Measurements from ENCODE around the gene ST8SIA1.

ST8SIA1 gene

DNA sequence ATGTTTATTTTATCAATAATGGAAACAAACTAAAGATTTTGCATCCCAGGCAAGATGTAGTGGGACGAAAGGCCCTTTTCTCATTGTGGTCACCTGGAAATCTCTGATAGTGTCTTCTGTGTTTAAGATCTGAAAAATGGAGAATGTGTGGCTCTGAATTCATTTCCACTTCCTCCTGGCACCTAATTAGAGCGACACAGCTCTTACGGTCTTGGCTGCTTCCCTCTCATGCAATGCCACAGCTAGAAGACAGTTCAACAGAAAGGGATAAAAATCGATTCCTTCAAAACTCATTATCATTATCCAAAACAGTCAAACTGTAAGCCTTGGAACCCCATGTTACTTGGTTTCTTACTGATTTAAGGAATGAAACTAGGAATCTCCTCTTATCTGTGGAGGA, 9.3 kb downstream of the ST8SIA1 start:
- no peak for DNase-seq

DNA sequence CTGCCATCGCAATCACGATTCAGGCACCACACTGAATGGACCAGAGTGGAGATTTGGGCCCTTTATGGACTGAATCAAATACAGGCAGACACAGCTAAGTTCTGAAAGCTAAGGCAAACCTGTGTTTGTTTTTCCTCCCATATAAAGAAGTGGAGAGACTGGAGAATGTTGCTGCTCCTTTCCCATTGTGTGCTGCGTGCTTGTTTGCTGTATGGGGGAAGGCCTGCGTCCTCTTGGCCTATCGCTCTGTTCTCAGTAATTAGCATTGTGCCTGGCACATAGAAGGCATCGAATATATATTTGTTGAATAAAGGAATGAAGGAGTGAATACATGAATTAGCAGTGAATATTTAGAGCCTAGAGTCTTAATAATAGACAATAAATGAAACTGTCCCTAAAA, 12.4 kb downstream of the ST8SIA1 start:
- DNase-seq, result no peak

DNA sequence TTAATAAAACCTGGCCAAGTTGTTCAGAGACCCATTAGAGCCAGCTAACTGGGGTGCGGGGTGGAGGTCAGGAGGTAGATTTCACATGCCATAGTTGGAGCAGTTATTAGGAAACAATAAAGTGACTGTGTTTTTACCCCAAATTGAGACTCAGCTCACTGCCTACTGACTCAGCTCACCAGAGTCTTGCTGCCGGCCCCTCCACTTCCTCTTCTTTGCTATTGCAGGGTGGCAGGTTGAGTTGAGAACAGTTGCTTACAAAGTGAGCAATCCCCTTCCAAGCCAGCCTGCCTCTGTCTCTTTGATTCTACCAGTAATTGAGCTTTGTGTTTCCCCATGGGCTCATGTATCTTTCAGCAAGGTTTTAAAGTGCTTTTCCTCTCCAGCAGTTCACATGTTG, 12.9 kb downstream of the ST8SIA1 start:
- no peak for DNase-seq

DNA sequence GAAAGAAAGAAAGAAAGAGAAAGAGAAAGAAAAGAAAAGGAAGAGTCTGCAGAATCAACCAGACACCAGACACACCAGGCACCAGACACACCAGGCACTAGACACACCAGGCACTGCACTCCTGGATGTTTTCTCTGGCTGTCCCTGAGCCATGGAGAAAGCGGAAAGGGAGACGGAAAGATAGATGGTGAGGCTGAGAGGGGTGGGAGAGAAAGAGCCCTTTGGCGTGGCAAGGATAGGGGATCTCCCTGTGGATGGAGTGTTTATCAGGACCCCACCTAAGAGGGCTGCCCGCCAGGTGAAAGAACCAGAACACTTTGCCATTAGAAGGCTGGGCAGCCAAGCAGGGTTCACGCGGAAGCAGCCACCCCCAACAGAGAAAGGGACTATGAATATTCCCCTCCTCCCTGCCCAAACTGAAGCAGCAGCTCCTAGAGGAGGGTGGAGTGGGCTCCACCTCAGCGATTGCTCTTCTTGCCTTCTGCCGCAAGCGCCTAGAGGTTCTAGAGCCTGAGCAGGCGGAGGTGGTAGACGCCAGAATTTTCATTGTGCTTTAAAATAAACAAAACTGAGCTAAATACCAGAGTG, 13.4 kb downstream of the ST8SIA1 start:
- no peak for DNase-seq

DNA sequence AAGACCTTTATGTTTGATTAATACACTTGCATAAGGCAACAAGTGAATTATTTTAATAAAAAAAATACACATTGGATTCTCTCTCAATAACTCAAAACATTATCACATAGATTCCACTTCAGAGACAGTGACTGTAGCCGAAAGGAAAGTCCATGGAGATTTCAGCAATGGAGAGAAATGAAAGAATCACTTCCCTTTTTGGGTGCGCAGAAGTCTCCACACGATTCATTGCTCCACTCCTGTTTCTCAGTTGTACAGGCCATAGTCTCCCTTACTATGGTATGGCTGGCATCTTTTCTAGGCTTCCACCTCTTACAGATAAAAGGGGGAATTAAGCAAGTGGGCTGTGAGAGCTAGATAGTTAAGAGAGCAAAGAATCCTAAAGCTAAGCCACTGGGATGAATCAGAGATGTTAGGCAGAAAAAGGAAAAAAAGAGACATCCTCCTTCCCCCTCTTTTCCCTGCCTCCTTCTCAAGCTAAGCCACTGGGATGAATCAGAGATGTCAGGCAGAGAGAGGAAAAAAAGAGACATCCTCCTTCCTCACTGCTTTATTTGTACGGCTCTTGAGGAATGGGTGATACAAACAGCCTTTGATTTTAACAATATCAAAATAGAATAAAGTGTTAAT, 16.3 kb downstream of the ST8SIA1 start:
- no peak for DNase-seq

DNA sequence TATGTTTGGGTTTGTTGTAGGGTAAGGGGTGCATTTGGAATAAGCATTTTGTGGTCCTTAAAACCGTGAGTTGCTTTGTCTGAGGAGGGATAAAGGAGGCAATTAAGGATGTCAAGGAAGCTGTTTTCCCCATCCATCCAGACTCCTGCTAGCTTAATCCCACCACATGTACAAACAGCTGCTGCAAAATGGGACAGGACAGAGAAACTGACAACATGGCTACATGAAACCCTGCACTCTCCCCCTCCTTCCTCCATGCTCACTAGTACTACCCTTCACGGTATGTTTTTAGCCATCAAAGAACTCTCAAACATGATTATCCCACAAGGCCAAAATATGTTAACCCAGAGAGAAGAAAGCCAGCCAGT, 20.6 kb downstream of the ST8SIA1 start:
- no peak for DNase-seq

DNA sequence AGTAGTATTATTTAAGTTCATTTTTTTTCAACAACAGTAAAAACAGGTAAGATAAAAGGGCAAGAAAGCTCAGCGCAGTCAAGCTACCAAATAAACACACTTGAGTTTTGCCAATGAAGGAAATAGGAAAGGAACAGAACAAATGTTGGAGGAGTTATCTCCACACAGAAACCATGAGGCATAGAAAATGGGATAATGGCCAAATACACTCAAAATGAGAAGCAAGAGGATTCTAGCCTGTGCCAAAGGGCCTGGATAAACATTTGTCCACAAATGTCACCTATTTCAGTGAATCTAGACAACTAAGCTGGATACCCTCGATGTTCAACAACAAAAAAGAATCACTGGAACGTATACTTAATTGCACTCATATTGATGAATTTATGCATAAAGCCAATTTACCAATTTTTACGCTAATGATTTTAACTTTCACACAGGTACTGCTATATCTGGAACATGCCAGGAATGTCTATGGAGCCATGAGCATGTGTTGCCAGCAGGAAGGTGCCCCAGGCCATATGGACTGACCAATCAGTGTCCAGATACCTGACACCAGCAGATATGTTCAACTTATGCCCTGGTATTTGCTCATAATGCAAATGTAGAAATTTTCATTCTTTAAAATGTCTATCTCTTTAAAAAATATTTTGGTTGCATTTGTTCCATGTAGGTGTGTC, 21.1 kb downstream of the ST8SIA1 start:
- no peak for DNase-seq

DNA sequence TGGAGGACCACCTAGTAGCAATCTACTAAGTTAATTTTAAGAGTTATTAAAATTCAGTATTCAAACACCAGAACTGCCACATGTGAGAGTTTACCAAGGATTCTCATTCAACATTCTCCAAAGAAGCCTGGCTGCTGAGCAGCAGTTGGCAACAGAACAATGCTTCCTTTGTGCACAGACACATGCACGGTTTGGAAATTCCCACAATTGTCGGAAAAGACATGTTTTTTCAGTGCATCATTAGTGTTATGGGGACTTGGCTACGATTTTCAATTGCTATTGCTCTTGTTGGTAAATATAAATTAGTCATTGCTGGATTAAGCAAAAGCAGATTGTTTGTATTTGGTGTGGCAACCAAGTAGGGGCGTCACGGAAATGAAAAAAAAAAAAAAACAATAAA, 22.2 kb downstream of the ST8SIA1 start:
- no peak for DNase-seq

DNA sequence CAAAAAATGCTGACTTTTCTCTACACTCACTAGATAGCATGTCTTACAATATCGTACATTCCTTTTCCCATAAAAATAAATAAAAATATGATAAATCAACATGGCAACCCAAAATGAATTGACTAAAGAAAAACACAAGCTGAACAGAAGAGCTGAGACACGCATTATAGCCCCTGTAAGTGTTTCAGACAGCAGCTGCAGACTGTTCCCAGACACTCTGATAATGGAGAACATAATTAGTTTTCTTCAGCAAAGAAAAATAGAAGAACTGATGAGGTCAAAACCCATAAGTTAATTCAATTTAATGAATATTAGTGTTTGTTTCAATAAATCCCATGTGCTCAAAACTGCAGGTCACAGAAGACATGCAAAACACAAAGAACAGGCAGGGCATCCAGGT, 23.8 kb downstream of the ST8SIA1 start:
- no peak for DNase-seq

DNA sequence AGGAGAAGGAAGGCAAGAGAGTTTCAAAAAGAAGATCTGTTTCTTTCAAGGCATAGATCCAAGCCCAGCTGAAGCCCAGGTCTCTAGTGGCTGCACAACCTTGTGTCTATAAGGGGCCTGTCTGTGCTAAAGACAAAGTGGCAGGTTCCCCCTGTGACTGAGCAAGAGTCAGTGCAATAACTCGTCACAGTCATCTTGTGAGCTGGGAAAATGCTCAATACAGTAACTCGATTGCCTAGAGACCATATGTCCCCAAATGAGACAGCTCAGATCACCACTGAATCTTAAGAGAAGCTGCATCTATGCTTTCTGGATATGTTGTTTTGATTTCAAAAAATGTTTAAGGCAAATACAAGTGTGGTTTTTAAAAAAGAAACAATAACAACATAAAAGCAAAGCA, 24.2 kb downstream of the ST8SIA1 start:
- no peak for DNase-seq

DNA sequence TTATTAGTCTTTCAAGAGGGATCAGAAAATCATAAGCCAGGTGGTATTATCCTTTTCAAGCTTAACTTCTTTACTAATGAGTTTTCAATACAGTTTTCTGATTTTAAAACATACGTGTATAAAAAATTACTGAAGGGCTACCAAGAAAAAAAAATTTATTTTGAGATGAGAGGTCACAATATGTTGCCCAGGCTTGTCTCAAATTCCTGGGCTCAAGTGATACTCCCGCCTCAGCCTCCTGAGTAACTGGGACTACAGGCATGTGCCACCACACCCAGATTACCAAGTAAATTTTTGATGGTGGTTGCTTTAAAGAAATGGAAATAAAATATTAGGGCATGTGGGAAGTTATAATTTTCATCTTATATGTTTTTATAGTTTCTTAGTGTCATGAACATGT, 26.7 kb downstream of the ST8SIA1 start:
- DNase-seq, result no peak

DNA sequence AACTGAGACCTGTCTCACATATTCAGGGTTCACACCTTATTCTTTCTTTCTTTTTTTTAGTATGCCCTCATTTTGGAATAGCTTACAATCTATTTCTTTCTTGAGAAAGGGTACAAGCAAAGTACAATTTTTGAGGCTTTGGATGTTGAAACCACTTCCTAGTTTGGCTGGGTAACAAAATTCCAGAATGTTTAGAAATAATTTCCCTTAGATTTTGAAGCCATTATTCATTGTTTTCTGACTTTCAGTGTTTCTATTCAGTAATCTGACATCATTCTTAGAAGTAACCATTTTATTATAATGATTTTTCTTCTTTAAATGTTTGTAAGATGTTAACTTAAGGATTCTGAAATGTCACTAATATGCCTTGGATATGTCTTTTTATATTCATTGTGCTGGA, 28.2 kb downstream of the ST8SIA1 start:
- no peak for DNase-seq

DNA sequence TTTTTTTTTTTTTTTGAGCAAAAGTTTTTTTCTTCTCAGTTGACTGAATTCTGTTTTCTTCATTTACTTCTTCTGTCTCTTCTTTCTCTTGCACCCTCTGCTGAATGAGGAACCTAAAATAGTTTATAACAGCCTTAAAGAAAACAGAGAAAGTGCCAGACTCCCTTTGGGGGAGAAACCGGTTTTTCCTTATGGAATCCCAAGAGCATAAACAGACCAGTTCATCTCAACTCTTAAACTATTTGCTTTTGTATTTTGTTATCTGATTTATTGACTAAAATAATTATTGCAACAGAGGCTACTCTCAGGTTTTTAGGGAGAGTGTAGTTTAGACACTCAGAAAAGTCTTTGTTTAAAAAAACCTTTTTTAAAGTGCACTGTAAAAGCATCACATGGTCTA, 30.2 kb downstream of the ST8SIA1 start:
- DNase-seq, result no peak

DNA sequence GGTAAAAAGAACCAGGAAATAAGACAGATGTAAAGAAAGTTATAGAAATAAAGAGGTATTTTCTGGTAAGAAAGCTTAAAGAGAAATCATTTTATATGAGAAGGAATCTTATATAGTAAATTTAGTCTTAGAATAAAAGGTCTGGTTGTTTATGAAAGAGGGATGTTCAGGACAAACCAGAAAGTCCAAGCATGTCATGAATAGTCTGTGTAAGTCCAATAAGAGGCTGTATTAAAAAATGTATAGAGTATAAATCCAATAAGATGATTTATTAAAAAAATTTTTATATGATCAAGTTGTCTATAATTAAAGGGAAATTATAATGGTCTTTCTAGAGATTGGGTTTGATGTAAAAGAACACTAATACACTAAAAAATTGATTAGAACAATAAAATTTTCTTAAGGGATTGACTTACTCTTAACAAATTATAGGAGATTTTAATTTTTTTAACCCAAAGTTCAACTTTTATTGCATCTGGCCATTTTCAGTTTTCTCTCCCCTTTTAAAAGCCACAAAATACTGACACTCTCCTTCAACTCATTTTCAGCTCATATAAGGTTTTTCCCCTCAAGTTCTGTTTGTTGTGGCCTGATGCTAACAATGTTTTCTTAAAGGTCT, 35.1 kb downstream of the ST8SIA1 start:
- DNase-seq, result no peak

DNA sequence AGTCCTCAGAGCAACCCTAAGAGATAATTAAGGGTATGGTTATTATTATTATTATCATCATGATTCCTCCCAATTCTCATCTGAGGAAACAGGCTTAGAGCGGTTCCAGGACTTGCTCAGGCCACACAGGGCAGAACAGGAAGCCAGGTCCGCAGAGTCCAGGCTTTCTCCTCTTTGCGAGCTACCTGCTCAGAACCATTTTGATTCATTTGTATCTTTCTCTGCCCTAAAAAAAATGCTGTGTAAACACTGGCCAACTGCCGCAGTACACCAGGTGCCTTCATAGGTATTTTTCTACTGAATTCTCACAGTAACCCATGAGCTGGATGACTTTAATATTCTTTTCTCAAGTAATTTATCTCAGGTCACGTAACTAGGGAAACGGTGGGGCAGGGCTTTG, 45.3 kb downstream of the ST8SIA1 start:
- no peak for DNase-seq

DNA sequence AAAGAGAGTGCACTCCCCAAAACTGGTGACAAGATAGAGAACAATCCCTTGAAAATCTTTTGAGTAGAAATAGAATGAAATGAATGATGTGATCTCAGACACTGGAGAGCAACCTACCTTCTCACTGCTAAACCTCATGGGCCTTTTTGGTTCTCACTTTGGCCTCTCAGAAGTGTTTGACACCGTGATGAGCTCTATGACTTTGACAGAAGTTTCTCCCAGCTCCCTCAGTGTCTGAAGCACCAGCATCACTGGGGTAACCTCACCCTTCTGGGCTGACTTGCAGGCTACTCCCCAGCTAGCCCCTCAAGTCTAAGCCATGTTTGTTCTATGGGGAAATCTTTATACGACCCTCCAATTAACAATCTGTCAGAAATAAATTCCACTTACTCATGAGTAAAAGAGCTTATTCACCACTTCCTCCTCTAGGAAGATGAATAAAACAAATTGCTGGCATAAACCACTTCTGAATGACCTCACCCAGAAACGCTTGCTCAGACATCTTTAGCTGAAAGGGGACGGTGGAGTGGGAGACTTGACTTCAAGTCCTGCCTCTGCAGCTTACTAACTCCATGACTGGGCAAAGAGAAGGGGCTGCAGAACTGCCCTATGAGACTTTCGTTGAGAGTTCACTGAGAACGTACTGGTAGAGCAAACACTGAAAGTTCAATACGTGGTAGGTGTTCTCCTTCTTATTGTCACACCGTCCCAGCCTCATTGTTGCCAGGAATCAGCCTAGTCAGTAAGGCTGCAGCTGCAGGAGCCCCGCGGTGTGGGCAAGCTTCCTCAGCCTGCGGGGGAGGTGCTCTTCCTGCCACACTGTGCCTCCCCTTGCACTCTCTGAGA, 46.5 kb downstream of the ST8SIA1 start:
- no peak for DNase-seq

DNA sequence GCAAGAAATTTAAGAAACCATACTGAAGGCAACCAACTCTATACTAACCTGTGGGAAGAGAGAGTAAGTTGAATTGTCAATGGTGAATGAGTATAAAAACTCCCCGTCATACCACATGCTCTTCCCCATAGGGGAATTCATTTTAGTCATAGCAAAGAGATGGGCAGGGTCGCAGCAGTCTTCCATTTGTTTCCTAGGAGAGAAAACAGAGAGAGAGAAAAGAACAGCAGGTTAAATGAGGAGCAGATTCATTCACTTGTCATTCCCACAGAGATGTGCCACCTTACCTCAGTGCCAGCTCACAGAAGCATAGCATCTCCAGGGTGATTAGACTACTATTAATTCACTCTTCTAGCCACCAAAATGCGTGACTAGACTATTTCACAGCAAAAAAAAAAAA, 47.4 kb downstream of the ST8SIA1 start:
- DNase-seq, result no peak

DNA sequence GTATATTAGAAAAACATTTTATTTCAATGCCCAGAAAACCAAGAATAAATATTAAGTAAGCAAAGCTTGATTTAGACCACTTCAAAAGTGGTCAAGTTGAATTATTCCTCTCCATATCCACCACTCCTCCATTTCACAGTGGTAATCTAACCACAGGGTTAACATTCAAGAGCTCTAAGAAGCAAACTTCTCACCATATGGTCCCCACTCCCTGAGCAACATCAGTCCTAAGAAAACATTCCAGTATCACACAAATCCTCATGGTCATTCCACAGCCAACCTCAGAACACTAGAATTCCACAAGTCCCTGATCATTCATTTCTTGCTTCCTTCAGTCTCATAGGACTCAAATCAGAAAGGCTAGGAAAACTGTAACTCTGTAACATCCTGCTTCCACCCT, 47.9 kb downstream of the ST8SIA1 start:
- peak; percentile 60 for DNase-seq

DNA sequence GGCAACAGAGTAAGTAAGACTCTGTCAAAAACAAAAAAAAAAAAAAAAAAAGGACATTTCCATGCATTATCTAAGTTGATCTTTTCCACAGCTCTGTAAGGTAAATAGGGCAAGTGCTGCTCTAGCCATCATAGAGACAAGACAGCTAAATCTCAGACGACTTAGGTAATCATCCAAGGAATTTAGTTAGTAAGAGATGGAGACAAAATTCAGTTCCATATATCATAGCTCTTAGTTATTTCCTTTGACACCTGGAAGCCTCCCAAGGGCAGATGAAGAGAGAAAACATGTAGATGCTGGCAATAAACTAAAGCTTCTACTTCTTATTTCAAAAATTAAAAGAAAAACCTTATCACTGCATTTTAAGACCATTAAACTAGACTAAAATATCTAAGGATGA, 48.7 kb downstream of the ST8SIA1 start:
- DNase-seq, result no peak

DNA sequence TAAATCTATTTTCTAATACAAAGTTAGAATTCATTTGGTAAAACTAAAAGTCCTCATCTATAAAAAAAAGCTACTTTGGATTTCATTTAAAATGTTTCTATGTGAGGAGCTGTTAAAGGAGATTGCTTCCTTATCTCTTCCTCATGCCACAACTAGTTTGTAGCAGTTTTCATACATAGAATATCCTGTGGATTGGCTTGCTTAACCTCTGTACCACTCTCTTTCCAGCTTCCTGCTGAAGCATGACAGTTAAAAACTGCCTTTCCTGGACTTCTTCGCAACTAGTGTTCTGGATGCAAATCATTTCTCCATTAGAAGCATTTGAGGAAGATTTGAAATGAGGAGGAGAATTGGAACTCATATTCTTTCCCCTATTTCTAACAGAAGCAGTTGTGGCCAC, 49.6 kb downstream of the ST8SIA1 start:
- DNase-seq, result no peak

DNA sequence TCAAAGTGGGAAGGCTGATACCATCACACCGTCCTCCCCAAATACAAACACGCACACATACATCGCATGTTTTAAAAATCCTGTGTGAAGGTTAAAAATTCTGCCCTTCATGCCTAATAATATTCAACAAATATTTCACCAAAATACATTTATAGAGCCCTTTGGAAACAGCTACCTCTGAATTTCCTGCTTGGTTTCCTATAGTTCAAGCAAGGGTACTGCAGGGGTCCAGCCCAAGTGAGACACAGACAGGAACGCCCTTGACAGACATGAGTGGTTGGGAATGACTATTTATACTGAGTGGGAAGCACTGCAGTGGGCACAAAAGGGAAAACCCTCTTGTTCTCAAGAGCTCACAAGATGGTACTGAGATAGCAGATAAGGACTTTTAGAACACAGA, 51.0 kb downstream of the ST8SIA1 start:
- DNase-seq, result no peak

DNA sequence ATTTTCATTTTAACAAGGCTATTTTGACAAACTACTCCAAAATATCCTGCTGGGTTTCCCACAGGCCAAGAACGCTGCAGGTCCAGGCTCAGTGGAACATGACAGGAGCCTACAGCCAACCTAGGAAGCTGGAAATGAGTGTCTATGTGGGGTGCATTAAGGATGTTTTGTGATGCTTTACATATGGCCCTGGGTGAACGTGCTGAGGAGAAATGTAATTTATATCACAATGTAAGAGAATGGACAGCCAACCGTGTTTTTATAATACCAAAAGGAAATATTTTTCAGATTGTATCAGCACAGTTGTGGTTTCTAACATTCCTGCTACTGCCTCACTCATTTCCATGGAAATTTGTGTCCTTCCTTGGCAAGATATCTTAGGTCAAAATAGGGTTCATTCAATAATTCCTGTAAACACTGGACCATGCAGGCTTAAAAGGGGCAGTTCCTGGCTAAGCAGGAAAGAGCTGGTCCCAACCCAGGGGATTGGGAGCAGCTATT, 51.5 kb downstream of the ST8SIA1 start:
- no peak for DNase-seq

DNA sequence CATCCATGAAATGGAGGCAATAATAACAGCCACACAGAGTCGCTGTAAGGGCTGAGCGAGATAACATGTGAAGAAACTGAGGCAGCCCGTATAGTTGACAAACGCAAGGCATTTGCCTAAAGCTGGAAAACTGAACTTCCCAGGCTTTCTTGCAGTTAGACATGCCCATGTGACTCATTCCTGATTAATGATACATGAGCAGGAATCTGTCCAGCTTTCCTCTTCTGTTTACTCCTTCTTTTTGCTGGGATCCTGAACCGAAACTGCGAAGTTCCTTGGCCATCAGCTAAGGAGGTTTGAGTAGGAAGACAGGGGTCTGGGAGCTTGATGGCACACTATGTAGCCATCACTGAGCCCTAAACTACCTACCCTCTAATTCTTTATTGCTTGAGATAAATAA, 52.2 kb downstream of the ST8SIA1 start:
- no peak for DNase-seq

All from amniotic stem cell (primary cell).